ENCODE data around the gene BMPR2.

GRCh38 chr2:202375033-202375608 is 1.0 kb upstream of the BMPR2 start:
- TF ChIP-seq CTCF (IDR thresholded peaks at IDR 0.05; ENCODE audit: poor library complexity) (no peak), EZH2 (IDR thresholded peaks at IDR 0.05; ENCODE audit: borderline replicate concordance) (no peak), EZH2phosphoT487 (IDR thresholded peaks at IDR 0.05; ENCODE audit: low read depth, severe bottlenecking, unreplicated experiment) (no peak)

All from hepatocyte (in vitro differentiated cells).